NCI-H748 (cell line): Measurements from ENCODE around the gene MSI2.

ENCODE experiments used
- DNase-seq: peaks from one replicate; lab custom pipeline; 2025; ENCODE audit not compliant: unreplicated experiment; lab: John Stamatoyannopoulos, UW

Gene MSI2

GRCh38 chr17:57245786-57246185 lies 10.5 kb upstream of the MSI2 start:
- no peak for DNase-seq

- no peak for DNase-seq
Measured at GRCh38 chr17:57246257-57246656, 10.1 kb upstream of the MSI2 start.

GRCh38 chr17:57247261-57247660 lies 9.1 kb upstream of the MSI2 start:
- no peak for DNase-seq

GRCh38 chr17:57247913-57248312 lies 8.4 kb upstream of the MSI2 start:
- no peak for DNase-seq

GRCh38 chr17:57249520-57249919 lies 6.8 kb upstream of the MSI2 start:
- DNase-seq: no peak

GRCh38 chr17:57251211-57251787 lies 5.0 kb upstream of the MSI2 start:
- DNase-seq: no peak

- DNase-seq: peak; percentile 18
Measured at GRCh38 chr17:57253362-57254065, 2.8 kb upstream of the MSI2 start.

GRCh38 chr17:57255182-57255775 lies 1.0 kb upstream of the MSI2 start:
- DNase-seq: no peak

- peak; percentile 56 for DNase-seq
Measured at GRCh38 chr17:57256708-57257112, 387 bp downstream of the MSI2 start.

GRCh38 chr17:57257195-57257894 lies 1.0 kb downstream of the MSI2 start:
- DNase-seq: peak; percentile 41

GRCh38 chr17:57257895-57258851 lies 1.9 kb downstream of the MSI2 start:
- peak; percentile 41 for DNase-seq

GRCh38 chr17:57259306-57259705 lies 3.0 kb downstream of the MSI2 start:
- no peak for DNase-seq

- DNase-seq: peak; percentile 57
Measured at GRCh38 chr17:57259817-57260216, 3.5 kb downstream of the MSI2 start.

- DNase-seq: peak; percentile 53
Measured at GRCh38 chr17:57260325-57261083, 4.2 kb downstream of the MSI2 start.

- DNase-seq: no peak
Measured at GRCh38 chr17:57261084-57261461, 4.8 kb downstream of the MSI2 start.

GRCh38 chr17:57262557-57262956 lies 6.2 kb downstream of the MSI2 start:
- DNase-seq: no peak

GRCh38 chr17:57264250-57264649 lies 7.9 kb downstream of the MSI2 start:
- no peak for DNase-seq

GRCh38 chr17:57264776-57265175 lies 8.5 kb downstream of the MSI2 start:
- no peak for DNase-seq

- no peak for DNase-seq
Measured at GRCh38 chr17:57266902-57267311, 10.6 kb downstream of the MSI2 start.

GRCh38 chr17:57268181-57268580 lies 11.9 kb downstream of the MSI2 start:
- DNase-seq: no peak
